GM11168 (cell line): ENCODE results near the gene FSCN2.

Source experiments
- in situ Hi-C: fragments of 300-500 bp; cut with MboI; formaldehyde crosslinking; loops from one replicate; pipeline ENCODE4 v1.12.0; 2022; ENCODE audit warnings: low sequenced_read_pairs; ENCODE audit not compliant: unreplicated experiment

The FSCN2 gene

GRCh38 chr17:81549031-81549557 is 20.9 kb downstream of the FSCN2 start:
- in situ Hi-C loops = no loop called here

GRCh38 chr17:81549826-81550225 is 21.6 kb downstream of the FSCN2 start:
- in situ Hi-C loops = no loop called here

DNA sequence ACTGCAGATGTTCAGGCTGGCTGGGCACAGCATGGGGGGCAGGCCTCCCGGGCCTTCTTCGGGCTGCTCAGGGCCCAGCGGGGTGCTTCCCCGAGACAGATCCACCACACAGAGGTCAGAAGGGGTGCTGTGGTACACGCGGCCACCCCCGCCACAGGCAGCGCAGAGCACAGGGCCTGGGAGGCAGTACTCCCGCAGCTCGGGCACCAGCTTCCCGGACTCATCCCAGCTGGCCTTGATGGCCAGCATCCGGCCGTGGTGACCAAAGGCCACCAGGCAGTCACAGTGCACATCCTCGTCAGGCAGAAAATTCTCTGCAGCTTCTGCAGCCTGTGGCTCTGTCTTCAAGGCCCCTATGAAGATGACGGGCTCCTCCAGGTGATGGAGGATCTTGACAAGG is 22.1 kb downstream of the FSCN2 start:
- in situ Hi-C loops = no loop called here

- in situ Hi-C loops = no loop called here
Observed at GRCh38 chr17:81550830-81551457, 22.8 kb downstream of the FSCN2 start.

GRCh38 chr17:81551458-81552243 is 23.5 kb downstream of the FSCN2 start:
- in situ Hi-C loops = no loop called here

- in situ Hi-C loops = no loop called here
Observed at GRCh38 chr17:81552244-81553017, 24.3 kb downstream of the FSCN2 start, which contains the start of gene FAAP100. Gene FAAP100 (minus strand): TSS chr17:81552353. CDS start chr17:81552330, 23 bp downstream.

- in situ Hi-C loops = no loop called here
Observed at GRCh38 chr17:81553018-81553615, 24.9 kb downstream of the FSCN2 start.

GRCh38 chr17:81553616-81554181 is 25.5 kb downstream of the FSCN2 start:
- in situ Hi-C loops = no loop called here

DNA sequence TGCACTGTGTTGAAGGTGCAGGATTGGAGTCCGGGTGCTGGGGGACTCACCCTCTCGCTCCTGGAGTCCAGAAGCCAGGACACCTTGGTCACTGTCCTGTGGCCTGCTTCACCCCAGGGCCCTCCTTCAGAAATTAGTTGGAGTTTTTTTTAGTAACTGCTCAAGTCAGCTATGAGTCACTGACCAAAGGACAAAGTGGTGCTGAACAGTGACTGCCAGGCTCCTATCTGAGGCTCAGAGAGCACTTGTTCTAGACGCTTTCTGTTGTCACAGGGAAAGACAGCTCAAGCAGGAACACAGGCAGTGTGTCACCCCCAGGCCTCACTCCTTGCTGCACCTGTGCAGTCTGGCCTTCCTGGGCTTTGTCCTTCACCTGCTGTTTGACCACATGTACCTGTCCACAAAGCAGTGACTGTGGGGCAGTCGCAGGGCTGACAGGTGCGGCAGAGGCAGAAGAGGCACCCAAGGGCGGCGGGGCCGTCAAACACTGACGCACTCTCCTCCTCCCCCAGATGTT is 28.1 kb downstream of the FSCN2 start:
- in situ Hi-C loops = no loop called here

DNA sequence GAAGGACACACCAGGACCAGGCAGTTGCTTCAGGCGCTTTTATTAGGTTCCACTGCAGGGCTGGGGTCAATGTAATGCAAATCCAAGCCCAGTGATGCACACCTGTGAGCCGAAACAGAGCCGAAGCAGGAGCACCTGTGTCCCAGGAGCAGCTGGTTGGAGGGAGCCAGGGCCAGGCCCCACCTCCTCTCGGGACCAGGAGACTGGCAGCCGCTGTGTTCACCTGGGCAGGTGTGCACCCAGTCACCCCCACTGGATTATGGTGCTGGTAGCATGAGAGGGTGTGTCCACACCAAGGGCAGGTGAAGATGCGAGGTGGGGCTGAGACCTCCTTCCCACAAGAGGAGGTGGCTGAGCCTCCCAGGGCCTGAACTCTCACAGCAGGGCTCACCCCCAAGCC is 28.7 kb downstream of the FSCN2 start:
- in situ Hi-C loops = no loop called here

DNA sequence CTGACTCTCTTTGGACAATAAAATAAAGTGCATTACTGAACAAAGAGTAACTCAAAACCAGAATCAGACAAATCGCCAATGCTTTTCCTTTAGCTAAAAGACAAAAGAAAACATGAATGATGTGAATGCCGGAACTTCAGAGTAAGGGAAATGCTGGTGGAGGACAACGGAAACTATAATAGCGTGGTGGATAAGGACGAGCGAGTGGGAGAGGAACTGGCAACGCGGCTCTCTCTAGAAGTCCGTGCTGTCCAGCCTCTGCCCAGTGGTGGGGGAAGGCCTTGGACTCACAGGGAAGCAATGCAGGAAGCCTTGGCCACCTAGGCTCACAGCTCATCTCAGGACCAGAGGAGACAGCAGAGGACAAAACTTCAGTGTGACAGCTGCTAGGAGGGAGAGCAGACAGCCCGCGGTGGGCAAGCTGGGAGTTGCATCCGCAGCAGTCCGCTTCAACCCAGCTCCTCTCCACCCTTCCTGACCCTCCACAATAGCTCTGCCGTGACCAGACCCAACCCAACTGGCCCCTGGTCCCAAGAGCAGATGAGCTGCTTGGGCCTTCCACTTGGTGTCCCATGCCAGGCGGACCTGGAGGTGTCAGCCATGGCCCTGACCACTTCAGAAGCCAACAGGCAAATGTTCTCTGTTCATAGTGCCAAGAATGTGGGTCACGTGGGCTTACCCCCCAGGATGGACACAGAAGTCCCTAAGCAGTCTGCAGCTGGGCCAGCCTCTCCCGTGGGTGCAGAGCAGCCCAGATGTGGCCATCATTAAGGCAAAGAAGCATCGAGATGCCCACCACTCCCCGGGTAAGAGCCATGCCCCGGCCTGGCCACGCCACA is 29.3 kb downstream of the FSCN2 start:
- in situ Hi-C loops = no loop called here

DNA sequence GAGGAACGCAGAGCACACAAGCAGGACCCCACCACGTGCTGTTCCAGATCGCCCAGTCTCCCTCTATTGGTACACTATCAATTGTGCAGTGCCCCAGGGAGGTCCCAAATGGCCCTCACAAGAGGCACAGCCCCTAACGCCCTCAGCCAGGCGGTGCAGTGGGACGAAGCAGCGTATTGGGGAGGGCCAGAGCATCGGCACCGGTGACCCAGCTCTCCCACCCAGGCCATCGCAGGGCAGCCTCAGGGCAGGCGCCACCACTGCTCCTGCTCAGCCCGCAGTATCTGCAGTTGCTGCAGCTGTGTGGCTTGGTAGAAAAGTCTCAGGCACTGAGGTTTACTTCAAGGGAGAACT is 29.9 kb downstream of the FSCN2 start:
- in situ Hi-C loops = no loop called here

GRCh38 chr17:81558941-81559806 is 31.0 kb downstream of the FSCN2 start:
- in situ Hi-C loops = no loop called here

DNA sequence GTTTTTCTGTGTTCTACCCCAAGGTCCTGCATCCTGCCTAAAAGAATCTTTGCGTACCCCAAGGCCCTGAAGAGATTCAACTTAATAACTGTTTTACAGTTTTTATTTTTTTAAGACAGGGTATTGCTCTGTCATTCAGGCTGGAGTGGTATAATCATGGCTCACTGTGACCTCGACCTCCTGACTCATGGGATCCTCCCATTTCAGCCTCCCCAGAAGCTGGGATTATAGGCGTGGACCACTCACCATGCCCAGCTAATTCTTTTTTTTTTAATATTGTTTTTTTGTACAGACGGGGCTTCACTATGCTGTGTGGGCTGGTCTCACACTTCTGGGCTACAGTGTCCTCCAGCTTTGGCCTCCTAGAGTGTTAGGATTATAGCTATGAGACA is 33.3 kb downstream of the FSCN2 start:
- in situ Hi-C loops = no loop called here

DNA sequence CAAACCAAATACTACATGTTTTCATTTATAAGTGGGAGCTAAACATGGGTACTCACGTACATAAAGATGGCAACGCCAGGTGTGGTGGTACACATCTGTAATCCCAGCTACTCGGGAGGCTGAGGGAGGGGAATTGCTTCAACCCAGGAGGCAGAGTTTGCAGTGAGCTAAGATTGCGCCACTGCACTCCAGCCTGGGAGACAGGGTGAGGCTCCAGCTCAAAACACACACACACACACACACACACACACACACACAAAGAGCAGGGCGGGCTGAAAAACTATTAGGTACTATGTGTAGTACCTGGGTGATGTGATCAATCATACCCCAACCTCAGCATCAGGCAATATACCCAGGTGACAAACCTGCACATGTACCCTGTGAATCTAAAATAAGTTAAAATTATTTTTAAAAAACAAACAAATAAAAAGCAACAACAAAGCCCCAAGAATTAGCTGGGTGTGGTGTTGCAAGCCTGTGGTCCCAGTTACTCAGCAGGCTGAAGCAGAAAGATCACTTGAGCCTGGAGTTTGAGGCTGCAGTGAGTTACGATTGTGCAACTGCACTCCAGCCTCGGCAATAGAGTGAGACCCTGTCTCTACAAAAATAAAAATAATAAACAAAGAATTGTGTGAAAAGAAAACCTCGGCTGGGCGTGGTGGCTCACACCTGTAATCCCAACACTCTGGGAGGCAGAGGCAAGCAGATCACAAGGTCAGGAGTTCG is 35.8 kb downstream of the FSCN2 start:
- in situ Hi-C loops = no loop called here

GRCh38 chr17:81564778-81565177 is 36.6 kb downstream of the FSCN2 start:
- in situ Hi-C loops = no loop called here

DNA sequence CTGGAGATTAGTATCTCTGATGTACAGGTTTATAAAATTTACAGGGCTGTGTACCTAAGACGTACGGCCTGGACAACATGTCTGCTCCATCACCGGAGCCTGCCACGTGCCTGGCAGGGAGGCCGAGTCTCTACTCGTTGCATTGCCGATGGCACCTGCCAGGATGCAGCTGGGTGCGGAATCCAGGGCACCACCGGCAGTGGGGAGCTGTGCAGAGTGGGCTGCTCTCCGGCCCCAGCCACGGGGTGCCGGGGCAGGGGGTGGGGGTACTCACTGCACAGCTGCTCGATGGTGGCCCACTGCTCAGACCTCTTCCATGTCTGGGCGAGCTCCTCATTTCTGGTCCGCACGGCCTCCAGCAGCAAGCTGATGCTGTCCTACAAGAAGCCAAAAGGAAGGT is 37.1 kb downstream of the FSCN2 start:
- in situ Hi-C loops = no loop called here
